H1 (cell line): ENCODE results near the gene PARD3. TPM values are rescaled to one million over a fixed set of nuclear protein-coding genes. Genes with fewer than 3 reads are reported as not detected.
A peak's percentile ranks its signal among the peaks of the same experiment; 100 is the strongest.

Experiments used
- CTCF ChIA-PET: fragments of 300-600 bp; sonication (Branson Sonifier 250); formaldehyde crosslinking; loops from one replicate; lab custom pipeline; 2021; ENCODE audit not compliant: partially characterized antibody; lab: Charles Lee
- POLR2A ChIA-PET: fragments of 300-600 bp; sonication (Branson Sonifier 250); formaldehyde crosslinking; loops from one replicate; lab custom pipeline; 2021; ENCODE audit warnings: inconsistent platforms; ENCODE audit not compliant: partially characterized antibody; lab: Charles Lee
- DNase-seq, 2 experiments: peaks; one replicate each; pipeline versions ENCODE4 v3.0.0 to v3.0.0-alpha.2; 2010 to 2022; ENCODE audit warnings: low spot score in 2 of 2, low read depth in 1 of 2, mixed read lengths in 1 of 2
- FAIRE-seq: peaks from 2 replicates; lab custom pipeline; 2011; peaks lifted over from hg19 to GRCh38; lab: Jason Lieb, UNC
- H2AFZ ChIP-seq: 2 replicates; pipeline ENCODE4 v1.8.1; 2012; ENCODE audit warnings: low read length, inconsistent platforms
- H2AK5ac ChIP-seq: 2 replicates; pipeline ENCODE4 v1.6.1; 2013; ENCODE audit warnings: low read depth, low read length
- H2BK120ac ChIP-seq: replicated peaks from 2 replicates; pipeline ENCODE3; 2013; ENCODE audit warnings: low read depth, low read length, inconsistent platforms
- H2BK12ac ChIP-seq: 2 replicates; pipeline ENCODE4 v1.6.1; 2013; ENCODE audit warnings: low read depth, low read length
- H2BK15ac ChIP-seq: 2 replicates; pipeline ENCODE4 v1.6.1; 2013; ENCODE audit warnings: low read length
- H2BK20ac ChIP-seq: 2 replicates; pipeline ENCODE4 v1.6.1; 2013; ENCODE audit warnings: low read length
- H2BK5ac ChIP-seq: 2 replicates; pipeline ENCODE4 v1.6.1; 2013; ENCODE audit warnings: low read depth, low read length
- H3K14ac ChIP-seq: 2 replicates; pipeline ENCODE4 v1.6.1; 2013; ENCODE audit warnings: inconsistent platforms; ENCODE audit not compliant: insufficient read length
- H3K18ac ChIP-seq: 2 replicates; pipeline ENCODE4 v1.6.1; 2013; ENCODE audit warnings: low read length; ENCODE audit errors: extremely low read depth
- H3K23ac ChIP-seq: 2 replicates; pipeline ENCODE4 v1.6.1; 2013; ENCODE audit warnings: inconsistent platforms; ENCODE audit not compliant: insufficient read length
- H3K23me2 ChIP-seq: 2 replicates; pipeline ENCODE4 v1.6.1; 2013; ENCODE audit warnings: low read depth, low read length
- H3K27ac ChIP-seq: 2 replicates; pipeline ENCODE4 v1.6.1; 2011; ENCODE audit warnings: low read depth, low read length, inconsistent platforms
- H3K27me3 ChIP-seq, 4 experiments: replicated peaks in 1 of 4; 1 replicate in 1 of 4; 2 replicates in 3 of 4; pipeline versions ENCODE4 v1.6.1 to v1.8.1; 2011 to 2013; ENCODE audit warnings: low read length in 3 of 4, mild to moderate bottlenecking in 3 of 4, inconsistent platforms in 2 of 4, mixed read lengths in 2 of 4, moderate library complexity in 1 of 4; ENCODE audit not compliant: control insufficient read depth in 3 of 4, insufficient read depth in 3 of 4; ENCODE audit errors: extremely low read depth in 1 of 4
- H3K36me3 ChIP-seq, 4 experiments: 2 replicates each; pipeline versions ENCODE4 v1.6.1 to v1.8.1; 2011 to 2013; ENCODE audit warnings: mild to moderate bottlenecking in 4 of 4, low read length in 3 of 4, moderate library complexity in 2 of 4, control low read depth in 1 of 4, inconsistent platforms in 1 of 4; ENCODE audit not compliant: insufficient read depth in 4 of 4, control insufficient read depth in 2 of 4
- H3K4ac ChIP-seq: replicated peaks from 2 replicates; pipeline ENCODE3; 2013; ENCODE audit warnings: low read length, low read depth, mixed read lengths, inconsistent platforms; ENCODE audit not compliant: insufficient read length
- H3K4me1 ChIP-seq, 4 experiments: replicated peaks in 1 of 4; 1 replicate in 1 of 4; 2 replicates in 3 of 4; pipeline versions ENCODE4 v1.6.1 to v1.8.1; 2011 to 2013; ENCODE audit warnings: low read length in 3 of 4, inconsistent platforms in 2 of 4, mixed read lengths in 1 of 4; ENCODE audit not compliant: insufficient read depth in 4 of 4, control insufficient read depth in 3 of 4
- H3K4me2 ChIP-seq, 2 experiments: 2 replicates each; pipeline versions ENCODE4 v1.6.1 to v1.8.1; 2011 to 2013; ENCODE audit warnings: low read depth in 2 of 2, low read length in 2 of 2, control low read depth in 1 of 2, inconsistent platforms in 1 of 2, mild to moderate bottlenecking in 1 of 2; ENCODE audit not compliant: insufficient read depth in 1 of 2
- H3K4me3 ChIP-seq, 4 experiments: fragments of 200-600, 300-600 bp in 1 of 4; sonication (generic), shearing (Covaris generic), sonication (Bioruptor Twin) in 1 of 4; 2 replicates each; pipeline versions ENCODE4 v1.5.1 to v1.8.1; 2011 to 2016; ENCODE audit warnings: low read length in 4 of 4, low read depth in 3 of 4, control low read depth in 2 of 4, inconsistent platforms in 2 of 4, mild to moderate bottlenecking in 2 of 4, mixed read lengths in 1 of 4, moderate library complexity in 1 of 4; ENCODE audit not compliant: insufficient read depth in 2 of 4; ENCODE audit errors: extremely low read depth in 1 of 4
- H3K56ac ChIP-seq: replicated peaks from 2 replicates; pipeline ENCODE3; 2013; ENCODE audit warnings: low read depth, mild to moderate bottlenecking, mixed read lengths, low read length, inconsistent platforms; ENCODE audit not compliant: insufficient read length
- H3K79me1 ChIP-seq: 2 replicates; pipeline ENCODE4 v1.6.1; 2013; ENCODE audit warnings: low read depth, low read length, control low read depth
- H3K79me2 ChIP-seq, 2 experiments: 2 replicates each; pipeline versions ENCODE4 v1.6.1 to v1.8.1; 2012 to 2013; ENCODE audit warnings: low read length in 2 of 2, mild to moderate bottlenecking in 2 of 2, inconsistent platforms in 1 of 2; ENCODE audit not compliant: insufficient read depth in 2 of 2, control insufficient read depth in 1 of 2
- H3K9ac ChIP-seq, 4 experiments: replicated peaks in 1 of 4; 1 replicate in 1 of 4; 2 replicates in 3 of 4; pipeline versions ENCODE4 v1.6.1 to v1.8.1; 2011 to 2013; ENCODE audit warnings: low read depth in 3 of 4, low read length in 3 of 4, control low read depth in 2 of 4, mild to moderate bottlenecking in 2 of 4, moderate library complexity in 2 of 4, inconsistent platforms in 1 of 4; ENCODE audit errors: extremely low read depth in 1 of 4
- H3K9me3 ChIP-seq, 2 experiments: 2 replicates each; pipeline versions ENCODE4 v1.6.1 to v1.8.1; 2012 to 2013; ENCODE audit warnings: mild to moderate bottlenecking in 2 of 2, moderate library complexity in 2 of 2, control low read depth in 1 of 2, inconsistent platforms in 1 of 2, low read depth in 1 of 2, low read length in 1 of 2, mixed read lengths in 1 of 2; ENCODE audit not compliant: insufficient read depth in 2 of 2
- H4K20me1 ChIP-seq, 2 experiments: replicated peaks in 1 of 2; 2 replicates each; pipeline versions ENCODE3 to v1.8.1; 2011 to 2013; ENCODE audit warnings: inconsistent platforms in 2 of 2, low read length in 2 of 2, mild to moderate bottlenecking in 1 of 2; ENCODE audit not compliant: insufficient read depth in 2 of 2, control insufficient read depth in 1 of 2
- H4K5ac ChIP-seq: 2 replicates; pipeline ENCODE4 v1.6.1; 2013; ENCODE audit warnings: low read length, low read depth, mixed read lengths, inconsistent platforms; ENCODE audit not compliant: insufficient read length
- H4K8ac ChIP-seq: 2 replicates; pipeline ENCODE4 v1.8.0; 2013; ENCODE audit warnings: mild to moderate bottlenecking, moderate library complexity, low read length, inconsistent platforms; ENCODE audit not compliant: insufficient read depth; ENCODE audit errors: extremely low read depth
- H4K91ac ChIP-seq: replicated peaks from 2 replicates; pipeline ENCODE3; 2013; ENCODE audit warnings: low read length, mixed read lengths, inconsistent platforms; ENCODE audit not compliant: insufficient read length
- EP300 ChIP-seq, 2 experiments: IDR thresholded peaks; 1 replicate in 1 of 2; 2 replicates in 1 of 2; pipeline ENCODE4 v1.6.1; 2011 to 2012; ENCODE audit warnings: low read depth in 2 of 2, low read length in 2 of 2, mild to moderate bottlenecking in 2 of 2, borderline replicate concordance in 1 of 2, inconsistent platforms in 1 of 2, moderate library complexity in 1 of 2
- HDAC2 ChIP-seq, 2 experiments: fragments of 300-600 bp in 1 of 2; sonication (generic) in 1 of 2; IDR thresholded peaks; 2 replicates each; pipeline ENCODE4 v1.6.1; 2011 to 2012; ENCODE audit warnings: low read depth in 2 of 2, low read length in 2 of 2, mild to moderate bottlenecking in 2 of 2, moderate library complexity in 2 of 2, borderline replicate concordance in 1 of 2, inconsistent platforms in 1 of 2
- JUND ChIP-seq: IDR thresholded peaks from 2 replicates; pipeline ENCODE4 v1.6.1; 2011; ENCODE audit warnings: mild to moderate bottlenecking, improper control_type of control experiment, low read length
- WGBS, 2 experiments: shearing (Covaris generic) in 1 of 2; methylation state at CpG; one replicate each; pipeline versions ENCODE4 v1.1.6 to v1.1.7; 2013 to 2015; ENCODE audit warnings: low lambda C conversion rate in 2 of 2, mixed read lengths in 2 of 2, inconsistent platforms in 1 of 2, low coverage in 1 of 2, missing lambda C conversion rate in 1 of 2; ENCODE audit not compliant: insufficient replicate concordance in 2 of 2, insufficient coverage in 1 of 2, insufficient read length in 1 of 2; ENCODE audit errors: extremely low coverage in 1 of 2, missing lambda C conversion rate in 1 of 2; 5-methylcytosine and 5-hydroxymethylcytosine counted together
- polyA plus RNA-seq, 7 experiments: library from polyadenylated mRNA; depleted of rRNA in 3 of 7; stranded (reverse) in 5 of 7; unstranded in 2 of 7; fragments of >200 nt in 5 of 7; fragments of 200-250 nt in 2 of 7; gene quantifications; 1 replicate in 5 of 7; 2 replicates in 1 of 7; 4 replicates in 1 of 7; pipeline versions ENCODE4 v1.2.1 to v1.2.3, GENCODE V29; 2011 to 2013; ENCODE audit warnings: missing spikeins in 2 of 7, mixed read lengths in 2 of 7
- total RNA-seq: library from RNA; stranded (reverse); fragmentation: NEBNext Ultra II Directional; extraction: Animal tissue kit (Norgen Biotek cat#: 25700); gene quantifications from 2 replicates; pipeline ENCODE4 v1.2.1, GENCODE V29; 2021

PARD3 gene
- total and polyA plus RNA-seq, 2 of the 8 experiments (the other 6 are each of a cell fraction or from before 2014, with no cell fraction given) = 19.7 to 49.1 TPM

DNA sequence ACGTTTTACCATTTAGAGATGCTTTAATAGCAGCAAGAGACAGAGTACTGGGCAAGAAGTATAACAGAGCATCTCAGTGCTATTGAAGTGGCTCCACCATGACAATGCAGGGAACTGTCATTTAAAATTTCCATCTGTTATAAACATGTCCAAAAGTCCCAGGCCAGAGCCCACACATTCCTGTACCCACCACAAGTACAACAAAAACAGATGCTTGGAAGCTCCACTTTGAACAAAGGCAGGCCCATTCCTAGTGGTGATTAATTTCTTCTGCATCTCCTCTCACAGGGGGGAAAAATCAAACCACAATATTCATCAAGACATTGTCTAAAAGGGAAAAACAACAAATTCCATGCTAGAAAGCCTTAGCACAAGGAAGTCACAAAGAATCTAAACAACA, 627.9 kb downstream of the PARD3 start:
- TF ChIP-seq EP300 (IDR thresholded peaks at IDR 0.05; ENCODE audit: borderline replicate concordance in 1 of 2, low read depth in 2 of 2, low read length in 2 of 2) = no peak
- no peak for TF ChIP-seq JUND
- TF ChIP-seq HDAC2 (IDR thresholded peaks at IDR 0.05; ENCODE audit: borderline replicate concordance in 1 of 2, low read depth in 2 of 2, low read length in 2 of 2) = no peak
- no peaks in the 10 kb centered on the region for H3K27me3 ChIP-seq
- H4K20me1 ChIP-seq = no peaks in the 10 kb centered on the region
- CTCF ChIA-PET = interaction anchor here (0.6 kb wide), 1 partner anchor 12 kb away, joined by 3 read pairs; no protein-coding TSS in a partner anchor
- no peaks in the 10 kb centered on the region for H3K79me1 ChIP-seq
- H2BK20ac ChIP-seq = no peak overlapping the region
- H2BK5ac ChIP-seq = no peak overlapping the region
- 56% methylated on average over 1 of the region's 1 CpG; no CpG with 5 or more reads in 1 of the 2 experiments for WGBS, 2 experiments
- no peaks in the 10 kb centered on the region for H3K36me3 ChIP-seq
- H3K4me2 ChIP-seq = peak overlapping the region; percentile 30 to 31; a peak in 2 of 4 replicates
- POLR2A ChIA-PET = interaction anchor here (2.2 kb wide), 1 partner anchor 10 kb away, joined by 11 read pairs; no protein-coding TSS in a partner anchor
- H3K9ac ChIP-seq = no peak overlapping the region
- H3K4me3 ChIP-seq = no peak overlapping the region
- no peak overlapping the region for H2BK120ac ChIP-seq
- H3K4me1 ChIP-seq = peaks cover 13 to 38% (median 34%) of the 10 kb centered on the region in 4 experiments
- FAIRE-seq (no peak), DNase-seq (no peak)
- H3K23ac ChIP-seq = no peak overlapping the region
- H4K8ac ChIP-seq = no peak overlapping the region
- no peak overlapping the region for H4K91ac ChIP-seq
- no peak overlapping the region for H2BK12ac ChIP-seq
- H3K14ac ChIP-seq = no peak overlapping the region
- H2AFZ ChIP-seq = no peak overlapping the region
- H3K9me3 ChIP-seq = no peaks in the 10 kb centered on the region
- H4K5ac ChIP-seq = no peak overlapping the region
- H3K79me2 ChIP-seq = no peaks in the 10 kb centered on the region
- H3K23me2 ChIP-seq = no peaks in the 10 kb centered on the region
- H2AK5ac ChIP-seq = no peak overlapping the region
- H3K4ac ChIP-seq = no peak overlapping the region
- no peak overlapping the region for H2BK15ac ChIP-seq
- no peak overlapping the region for H3K18ac ChIP-seq
- H3K56ac ChIP-seq = no peak overlapping the region
- H3K27ac ChIP-seq = no peak overlapping the region
